MCF 10A (cell line): Measurements from ENCODE around the gene EPB41. TPM values are rescaled to one million over a fixed set of nuclear protein-coding genes. Genes with fewer than 3 reads are reported as not detected.
"Not testable (repeated sequence)": the region's sequence is repeated elsewhere in the genome, so short reads cannot be mapped to it uniquely, and the experiment has no call there.

Source experiments
- BruUV-seq: library from RNA; stranded (reverse); fragments of 400-500 nt; replicated peaks from 2 replicates; lab custom pipeline; 2021; lab: Mats Ljungman, UMichigan
- CTCF ChIA-PET: fragments of 300-600 bp; sonication (Branson Sonifier 250); formaldehyde crosslinking; extraction: SDS; loops from one replicate; lab custom pipeline; 2021; ENCODE audit warnings: antibody characterized with exemption, inconsistent platforms; lab: Yijun Ruan, JAX
- POLR2A ChIA-PET: fragments of 300-600, 350-650 bp; sonication (Branson Sonifier 250); formaldehyde crosslinking; extraction: SDS; loops from one replicate; lab custom pipeline; 2020; ENCODE audit warnings: antibody characterized with exemption, inconsistent platforms; lab: Yijun Ruan, JAX
- DNase-seq: peaks from one replicate; pipeline ENCODE4 v3.0.0-alpha.2; 2018; ENCODE audit not compliant: unreplicated experiment
- H3K27ac Mint-ChIP-seq: one replicate; pipeline ENCODE4 v1.8.0; 2022; ENCODE audit warnings: mild to moderate bottlenecking, low read depth, mixed read lengths; ENCODE audit not compliant: unreplicated experiment
- H3K27me3 Mint-ChIP-seq: one replicate; pipeline ENCODE4 v1.8.0; 2022; ENCODE audit warnings: mixed read lengths; ENCODE audit not compliant: insufficient read depth, unreplicated experiment
- H3K36me3 Mint-ChIP-seq: one replicate; pipeline ENCODE4 v1.8.0; 2022; ENCODE audit warnings: mild to moderate bottlenecking, moderate library complexity, mixed read lengths; ENCODE audit not compliant: insufficient read depth, unreplicated experiment
- H3K4me1 Mint-ChIP-seq: one replicate; pipeline ENCODE4 v1.8.0; 2022; ENCODE audit warnings: mixed read lengths; ENCODE audit not compliant: insufficient read depth, unreplicated experiment
- H3K4me3 Mint-ChIP-seq: one replicate; pipeline ENCODE4 v1.8.0; 2022; ENCODE audit warnings: mild to moderate bottlenecking, moderate library complexity, mixed read lengths; ENCODE audit not compliant: unreplicated experiment
- H3K9me3 Mint-ChIP-seq: one replicate; pipeline ENCODE4 v1.8.0; 2022; ENCODE audit warnings: mixed read lengths; ENCODE audit not compliant: unreplicated experiment
- CTCF ChIP-seq: fragments of 200-600 bp; IDR thresholded peaks from one replicate; pipeline ENCODE4 v1.8.0; 2022; ENCODE audit warnings: antibody characterized with exemption, mild to moderate bottlenecking; ENCODE audit not compliant: unreplicated experiment
- intact Hi-C: fragments of 100-400 bp; cut with micrococcal nuclease; formaldehyde crosslinking; loops from 2 replicates; pipeline ENCODE4 v1.14.1; 2022
- total RNA-seq: library from RNA; stranded (reverse); gene quantifications from 2 replicates; pipeline ENCODE4 v1.2.3, GENCODE V29; 2022

EPB41 gene
- total RNA-seq, 1 experiment from 2014 or later: 15.0 TPM

GRCh38 chr1:28936528-28936927 is 22.2 kb downstream of the EPB41 start:
- no peak for TF ChIP-seq CTCF
- Mint-ChIP-seq H3K36me3 (no peaks in the 10 kb centered on the region), H3K27me3 (no peaks in the 10 kb centered on the region), H3K27ac (no peak overlapping the region), H3K4me3 (no peak overlapping the region), H3K9me3 (no peaks in the 10 kb centered on the region), H3K4me1 (no peaks in the 10 kb centered on the region)
- ChIA-PET POLR2A (interaction anchor here (0.8 kb wide), 1 partner anchor 105 kb away, joined by 4 read pairs; no protein-coding TSS in a partner anchor), CTCF (no interaction called here)
- DNase-seq: no peak
- intact Hi-C loops: no loop called here
- BruUV-seq: no TSS peak

- BruUV-seq, H3K27ac Mint-ChIP-seq, H3K9me3 Mint-ChIP-seq, H3K27me3 Mint-ChIP-seq, DNase-seq, H3K4me1 Mint-ChIP-seq, H3K36me3 Mint-ChIP-seq, POLR2A ChIA-PET, intact Hi-C loops, H3K4me3 Mint-ChIP-seq: not testable (repeated sequence)
- CTCF ChIA-PET: interaction anchor here (0.6 kb wide), 1 partner anchor 18 kb away, joined by 3 read pairs; no protein-coding TSS in a partner anchor
Measured at GRCh38 chr1:28943581-28943980, 29.2 kb downstream of the EPB41 start.

- H3K9me3 Mint-ChIP-seq: no peaks in the 10 kb centered on the region
- peaks cover 5% of the 10 kb centered on the region for H3K4me1 Mint-ChIP-seq
- no TSS peak for BruUV-seq
- no peak overlapping the region for H3K4me3 Mint-ChIP-seq
- intact Hi-C loops: no loop called here
- TF ChIP-seq CTCF: no peak
- CTCF ChIA-PET: no interaction called here
- no peaks in the 10 kb centered on the region for H3K27me3 Mint-ChIP-seq
- no peaks in the 10 kb centered on the region for H3K36me3 Mint-ChIP-seq
- H3K27ac Mint-ChIP-seq: no peak overlapping the region
- DNase-seq: no peak
- POLR2A ChIA-PET: interaction anchor here (0.6 kb wide), 1 partner anchor 13 kb away, joined by 5 read pairs; no protein-coding TSS in a partner anchor
Measured at GRCh38 chr1:28950006-28950405, 35.6 kb downstream of the EPB41 start.

- BruUV-seq: no TSS peak
- intact Hi-C loops: no loop called here
- no peak for DNase-seq
- H3K9me3 Mint-ChIP-seq: no peaks in the 10 kb centered on the region
- ChIA-PET POLR2A (interaction anchor here (0.6 kb wide), 1 partner anchor 13 kb away, joined by 5 read pairs; no protein-coding TSS in a partner anchor), CTCF (no interaction called here)
- no peak for TF ChIP-seq CTCF
- H3K36me3 Mint-ChIP-seq: no peaks in the 10 kb centered on the region
- H3K27me3 Mint-ChIP-seq: no peaks in the 10 kb centered on the region
- H3K4me1 Mint-ChIP-seq: peaks cover 7% of the 10 kb centered on the region
- H3K27ac Mint-ChIP-seq: no peak overlapping the region
- H3K4me3 Mint-ChIP-seq: no peak overlapping the region
Measured at GRCh38 chr1:28950449-28950848, 36.1 kb downstream of the EPB41 start.
